IMR-90 (cell line): Measurements from ENCODE around the gene C17orf78.

Experiments
- BHLHE40 ChIP-seq: fragments of 150-350 bp; IDR thresholded peaks from 2 replicates; pipeline ENCODE4 v1.6.1; 2016; ENCODE audit warnings: mild to moderate bottlenecking, low read depth, low read length
- FOS ChIP-seq: fragments of 150-350 bp; IDR thresholded peaks from 2 replicates; pipeline ENCODE4 v1.6.1; 2016; ENCODE audit warnings: low read depth, low read length
- MAZ ChIP-seq: IDR thresholded peaks from 2 replicates; pipeline ENCODE4 v1.6.1; 2012; ENCODE audit warnings: low read depth, mild to moderate bottlenecking, low read length, improper control_type of control experiment, moderate library complexity, borderline replicate concordance
- MXI1 ChIP-seq: IDR thresholded peaks from 2 replicates; pipeline ENCODE4 v1.6.1; 2012; ENCODE audit warnings: low read depth, mild to moderate bottlenecking, low read length, moderate library complexity, borderline replicate concordance
- NFE2L2 ChIP-seq: fragments of 150-350 bp; IDR thresholded peaks from 2 replicates; pipeline ENCODE4 v1.6.1; 2016; ENCODE audit warnings: low read depth, mild to moderate bottlenecking, low read length
- POLR2A ChIP-seq: IDR thresholded peaks from 2 replicates; pipeline ENCODE4 v1.6.1; 2012; ENCODE audit warnings: mild to moderate bottlenecking, low read depth, low read length
- RAD21 ChIP-seq: IDR thresholded peaks from 2 replicates; pipeline ENCODE4 v1.6.1; 2012; ENCODE audit warnings: low read length, improper control_type of control experiment
- TF ChIP-seq, protein P1 (sequence below): conservative IDR thresholded peaks from 2 replicates; pipeline ENCODE4 v1.5.1; 2012; ENCODE audit warnings: mild to moderate bottlenecking, low read depth, low read length, improper control_type of control experiment
- TF ChIP-seq, protein P2 (sequence below): fragments of 150-350 bp; IDR thresholded peaks from 2 replicates; pipeline ENCODE4 v1.6.1; 2016; ENCODE audit warnings: low read depth, mild to moderate bottlenecking, low read length, moderate library complexity, borderline replicate concordance
- TF ChIP-seq, protein P3 (sequence below): fragments of 150-350 bp; IDR thresholded peaks from 2 replicates; pipeline ENCODE4 v1.6.1; 2017; ENCODE audit warnings: mild to moderate bottlenecking, antibody characterized with exemption, low read length, low read depth

DNA sequence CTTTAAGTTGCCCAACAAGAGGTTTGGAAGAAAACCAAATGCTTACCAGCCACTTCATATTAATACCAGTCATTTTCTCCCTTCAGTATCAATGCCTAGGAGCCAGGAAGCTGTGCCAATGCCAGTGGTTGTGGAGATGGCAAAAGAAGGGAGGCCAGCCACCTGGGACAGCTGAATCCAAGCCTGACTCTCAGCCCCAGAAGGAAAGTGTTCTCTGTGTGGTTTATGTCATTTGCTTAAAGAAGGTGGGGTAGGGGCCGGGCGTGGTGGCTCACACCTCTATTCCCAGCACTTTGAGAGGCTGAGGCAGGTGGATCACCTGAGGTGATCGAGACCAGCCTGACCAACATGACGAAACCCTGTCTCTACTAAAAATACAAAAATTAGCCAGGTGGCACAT, 13.4 kb downstream of the C17orf78 start:
- TF ChIP-seq, protein P1, sequence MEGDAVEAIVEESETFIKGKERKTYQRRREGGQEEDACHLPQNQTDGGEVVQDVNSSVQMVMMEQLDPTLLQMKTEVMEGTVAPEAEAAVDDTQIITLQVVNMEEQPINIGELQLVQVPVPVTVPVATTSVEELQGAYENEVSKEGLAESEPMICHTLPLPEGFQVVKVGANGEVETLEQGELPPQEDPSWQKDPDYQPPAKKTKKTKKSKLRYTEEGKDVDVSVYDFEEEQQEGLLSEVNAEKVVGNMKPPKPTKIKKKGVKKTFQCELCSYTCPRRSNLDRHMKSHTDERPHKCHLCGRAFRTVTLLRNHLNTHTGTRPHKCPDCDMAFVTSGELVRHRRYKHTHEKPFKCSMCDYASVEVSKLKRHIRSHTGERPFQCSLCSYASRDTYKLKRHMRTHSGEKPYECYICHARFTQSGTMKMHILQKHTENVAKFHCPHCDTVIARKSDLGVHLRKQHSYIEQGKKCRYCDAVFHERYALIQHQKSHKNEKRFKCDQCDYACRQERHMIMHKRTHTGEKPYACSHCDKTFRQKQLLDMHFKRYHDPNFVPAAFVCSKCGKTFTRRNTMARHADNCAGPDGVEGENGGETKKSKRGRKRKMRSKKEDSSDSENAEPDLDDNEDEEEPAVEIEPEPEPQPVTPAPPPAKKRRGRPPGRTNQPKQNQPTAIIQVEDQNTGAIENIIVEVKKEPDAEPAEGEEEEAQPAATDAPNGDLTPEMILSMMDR: no peak
- TF ChIP-seq POLR2A (no peak), BHLHE40 (no peak), MAZ (no peak), FOS (no peak), NFE2L2 (no peak), RAD21 (no peak), MXI1 (no peak)
- TF ChIP-seq, protein P2, sequence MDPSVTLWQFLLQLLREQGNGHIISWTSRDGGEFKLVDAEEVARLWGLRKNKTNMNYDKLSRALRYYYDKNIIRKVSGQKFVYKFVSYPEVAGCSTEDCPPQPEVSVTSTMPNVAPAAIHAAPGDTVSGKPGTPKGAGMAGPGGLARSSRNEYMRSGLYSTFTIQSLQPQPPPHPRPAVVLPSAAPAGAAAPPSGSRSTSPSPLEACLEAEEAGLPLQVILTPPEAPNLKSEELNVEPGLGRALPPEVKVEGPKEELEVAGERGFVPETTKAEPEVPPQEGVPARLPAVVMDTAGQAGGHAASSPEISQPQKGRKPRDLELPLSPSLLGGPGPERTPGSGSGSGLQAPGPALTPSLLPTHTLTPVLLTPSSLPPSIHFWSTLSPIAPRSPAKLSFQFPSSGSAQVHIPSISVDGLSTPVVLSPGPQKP: no peak
- TF ChIP-seq, protein P3, sequence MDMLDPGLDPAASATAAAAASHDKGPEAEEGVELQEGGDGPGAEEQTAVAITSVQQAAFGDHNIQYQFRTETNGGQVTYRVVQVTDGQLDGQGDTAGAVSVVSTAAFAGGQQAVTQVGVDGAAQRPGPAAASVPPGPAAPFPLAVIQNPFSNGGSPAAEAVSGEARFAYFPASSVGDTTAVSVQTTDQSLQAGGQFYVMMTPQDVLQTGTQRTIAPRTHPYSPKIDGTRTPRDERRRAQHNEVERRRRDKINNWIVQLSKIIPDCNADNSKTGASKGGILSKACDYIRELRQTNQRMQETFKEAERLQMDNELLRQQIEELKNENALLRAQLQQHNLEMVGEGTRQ: no peak
